CD4-positive, CD25-positive, alpha-beta regulatory T cell (primary cell): ENCODE results near the gene PADI4. TPM values are rescaled to one million over a fixed set of nuclear protein-coding genes. Genes with fewer than 3 reads are reported as not detected.

ENCODE experiments used
- ATAC-seq, 2 donors: fragments of 150-1000 bp; cut with Tn5 transposase; one replicate each; pipeline ENCODE4 v1.10.0; 2021; ENCODE audit warnings: low read depth in 2 of 2, moderate number of reproducible peaks in 2 of 2, moderate library complexity in 1 of 2
- DNase-seq, 3 donors: peaks; one replicate each; pipeline versions ENCODE4 v3.0.0 to v3.0.0-alpha.2; 2012 to 2022; ENCODE audit warnings: mixed read lengths in 1 of 3
- H3K27ac ChIP-seq: one replicate; pipeline ENCODE4 v1.7.0; 2013; ENCODE audit warnings: mild to moderate bottlenecking, low read length; ENCODE audit not compliant: insufficient read depth, poor library complexity, severe bottlenecking
- H3K27me3 ChIP-seq: one replicate; pipeline ENCODE4 v1.7.0; 2013; ENCODE audit warnings: low read length; ENCODE audit not compliant: control insufficient read depth, insufficient read depth
- H3K36me3 ChIP-seq: one replicate; pipeline ENCODE4 v1.7.0; 2013; ENCODE audit warnings: mild to moderate bottlenecking, low read length, moderate library complexity; ENCODE audit not compliant: control insufficient read depth, insufficient read depth
- H3K4me1 ChIP-seq: 2 replicates; pipeline ENCODE4 v1.7.0; 2013; ENCODE audit warnings: mild to moderate bottlenecking, low read length; ENCODE audit not compliant: insufficient read depth, control insufficient read depth, poor library complexity, severe bottlenecking
- H3K4me3 ChIP-seq: one replicate; pipeline ENCODE4 v1.7.0; 2013; ENCODE audit warnings: low read depth, mild to moderate bottlenecking, low read length, moderate library complexity
- H3K9me3 ChIP-seq, 2 experiments: 1 replicate in 1 of 2; 2 replicates in 1 of 2; pipeline ENCODE4 v1.7.0; 2013; ENCODE audit warnings: low read length in 2 of 2, mild to moderate bottlenecking in 1 of 2, moderate library complexity in 1 of 2; ENCODE audit not compliant: control insufficient read depth in 2 of 2
- H3K27ac Mint-ChIP-seq, 3 donors: one replicate each; pipeline ENCODE4 v1.8.0; 2020 to 2022; ENCODE audit warnings: mild to moderate bottlenecking in 3 of 3, mixed read lengths in 3 of 3, moderate library complexity in 2 of 3
- H3K27me3 Mint-ChIP-seq: one replicate; pipeline ENCODE4 v1.8.0; 2022; ENCODE audit warnings: mild to moderate bottlenecking, mixed read lengths
- H3K36me3 Mint-ChIP-seq: one replicate; pipeline ENCODE4 v1.8.0; 2020; ENCODE audit warnings: mixed read lengths
- H3K4me1 Mint-ChIP-seq, 4 donors: one replicate each; pipeline ENCODE4 v1.8.0; 2020 to 2022; ENCODE audit warnings: mixed read lengths in 4 of 4, mild to moderate bottlenecking in 1 of 4
- H3K4me3 Mint-ChIP-seq, 4 donors: one replicate each; pipeline ENCODE4 v1.8.0; 2020 to 2022; ENCODE audit warnings: mild to moderate bottlenecking in 4 of 4, mixed read lengths in 4 of 4, moderate library complexity in 3 of 4
- H3K9me3 Mint-ChIP-seq, 7 donors: one replicate each; pipeline ENCODE4 v1.8.0; 2020 to 2022; ENCODE audit warnings: mixed read lengths in 7 of 7, mild to moderate bottlenecking in 3 of 7, moderate library complexity in 2 of 7
- polyA plus RNA-seq, 4 donors: library from polyadenylated mRNA; unstranded; fragments of 300-500 nt; fragmentation: Illumina TruSeq; gene quantifications; one replicate each; pipeline ENCODE4 v1.2.3, GENCODE V29; 2021
- total RNA-seq: library from RNA; stranded (reverse); gene quantifications from one replicate; pipeline ENCODE4 v1.2.3, GENCODE V29; 2022

Gene PADI4
- total RNA-seq (1.5 TPM), polyA plus RNA-seq (1 to 10 TPM in 3 of 4 donors, under 1 TPM in 1; 0.81 to 1.6 (median 1.4) TPM)

DNA sequence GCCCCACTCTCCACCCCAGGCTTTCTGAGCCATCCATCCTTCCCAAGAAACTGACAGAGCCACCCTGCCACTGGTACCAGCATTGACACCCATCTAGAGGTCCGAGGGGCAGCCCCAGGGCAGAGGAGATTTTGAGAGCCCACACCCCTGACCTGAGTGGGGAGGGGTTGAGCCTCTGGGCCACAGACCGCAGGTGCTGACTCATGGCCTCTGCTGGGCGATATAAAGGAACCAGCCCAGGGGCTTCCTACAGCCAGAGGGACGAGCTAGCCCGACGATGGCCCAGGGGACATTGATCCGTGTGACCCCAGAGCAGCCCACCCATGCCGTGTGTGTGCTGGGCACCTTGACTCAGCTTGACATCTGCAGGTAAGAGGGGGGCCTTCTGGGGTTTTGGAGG lies at the start of gene PADI4:
TSS of gene PADI4 (plus strand) at position 252 of the 400 bp plus-strand sequence. CDS start at position 278, 26 bp downstream.
- H3K9me3 ChIP-seq, result no peaks in the 10 kb centered on the region
- H3K27me3 ChIP-seq, result no peaks in the 10 kb centered on the region
- no peaks in the 10 kb centered on the region for H3K36me3 ChIP-seq
- no peak within 1 kb of the TSS for H3K4me3 ChIP-seq
- no peak for ATAC-seq
- H3K4me1 Mint-ChIP-seq, result peaks cover 0 to 2% (median 0%) of the 10 kb centered on the region in 4 donors
- H3K36me3 Mint-ChIP-seq, result peaks cover under 1% of the 10 kb centered on the region
- peaks cover 8% of the 10 kb centered on the region for H3K27me3 Mint-ChIP-seq
- DNase-seq, result no peak
- H3K4me1 ChIP-seq, result no peaks in the 10 kb centered on the region
- no peak within 1 kb of the TSS for H3K27ac Mint-ChIP-seq
- peaks cover 0 to 1% (median under 1%) of the 10 kb centered on the region in 7 donors for H3K9me3 Mint-ChIP-seq
- no peak within 1 kb of the TSS for H3K4me3 Mint-ChIP-seq
- H3K27ac ChIP-seq, result no peak within 1 kb of the TSS

DNA sequence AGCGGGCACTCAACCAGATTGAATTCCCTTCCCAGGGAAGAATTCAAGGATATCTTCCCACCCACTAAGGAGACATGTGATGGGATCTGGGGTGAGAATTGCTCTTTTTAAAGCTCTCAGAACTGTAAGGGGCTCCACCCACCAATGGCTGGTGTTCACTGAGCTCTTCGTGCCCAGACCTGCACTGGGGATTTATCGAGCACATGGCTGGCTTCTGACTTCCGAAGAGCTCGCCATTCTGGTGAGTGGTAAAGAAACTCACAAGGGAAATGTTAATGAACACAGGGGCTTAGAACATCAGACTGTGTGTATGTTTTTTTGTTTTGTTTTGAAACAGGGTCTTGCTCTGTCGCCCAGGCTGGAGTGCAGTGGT lies 49.3 kb upstream of the PADI4 start:
- peaks cover 0 to 3% (median 0%) of the 10 kb centered on the region in 7 donors for H3K9me3 Mint-ChIP-seq
- H3K9me3 ChIP-seq, result no peaks in the 10 kb centered on the region
- no peaks in the 10 kb centered on the region for H3K36me3 Mint-ChIP-seq
- H3K27ac ChIP-seq, result no peak overlapping the region
- H3K4me3 ChIP-seq, result no peak overlapping the region
- DNase-seq, result no peak
- no peaks in the 10 kb centered on the region for H3K27me3 ChIP-seq
- H3K27ac Mint-ChIP-seq, result no peak overlapping the region
- H3K4me3 Mint-ChIP-seq, result no peak overlapping the region
- no peaks in the 10 kb centered on the region for H3K4me1 ChIP-seq
- peaks cover 5% of the 10 kb centered on the region for H3K27me3 Mint-ChIP-seq
- H3K4me1 Mint-ChIP-seq, result no peaks in the 10 kb centered on the region
- no peak for ATAC-seq
- H3K36me3 ChIP-seq, result no peaks in the 10 kb centered on the region

DNA sequence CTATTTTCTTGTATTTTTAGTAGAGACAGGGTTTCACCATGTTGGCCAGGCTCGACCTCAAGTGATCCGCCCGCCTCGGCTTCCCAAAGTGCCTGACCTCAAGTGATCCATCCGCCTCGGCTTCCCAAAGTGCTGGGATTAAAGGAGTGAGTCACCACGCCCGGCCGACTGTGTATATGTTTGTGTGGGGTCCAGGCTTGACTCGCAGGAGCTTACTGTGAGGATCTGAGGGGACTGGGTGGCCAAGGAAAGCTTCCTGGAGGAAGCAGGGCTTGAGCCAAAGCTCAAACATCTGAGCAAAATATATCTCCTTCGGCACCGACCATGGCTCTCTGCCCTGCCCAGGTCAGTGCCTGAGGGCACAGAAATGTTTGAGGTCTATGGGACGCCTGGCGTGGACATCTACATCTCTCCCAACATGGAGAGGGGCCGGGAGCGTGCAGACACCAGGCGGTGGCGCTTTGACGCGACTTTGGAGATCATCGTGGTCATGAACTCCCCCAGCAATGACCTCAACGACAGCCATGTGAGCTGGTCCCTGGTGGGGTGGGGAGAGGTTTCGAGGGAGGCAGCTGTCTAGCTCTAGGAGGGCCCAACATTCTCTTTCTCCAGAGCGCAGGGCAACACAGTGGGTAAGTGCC lies 48.6 kb upstream of the PADI4 start:
- no peak overlapping the region for H3K27ac Mint-ChIP-seq
- DNase-seq (no peak), ATAC-seq (no peak)
- peaks cover 0 to 3% (median 0%) of the 10 kb centered on the region in 7 donors for H3K9me3 Mint-ChIP-seq
- Histone ChIP-seq H3K36me3 (no peaks in the 10 kb centered on the region), H3K4me3 (no peak overlapping the region), H3K4me1 (no peaks in the 10 kb centered on the region), H3K27me3 (no peaks in the 10 kb centered on the region), H3K27ac (no peak overlapping the region), H3K9me3 (no peaks in the 10 kb centered on the region)
- H3K27me3 Mint-ChIP-seq, result peaks cover 5% of the 10 kb centered on the region
- no peak overlapping the region for H3K4me3 Mint-ChIP-seq
- H3K36me3 Mint-ChIP-seq, result no peaks in the 10 kb centered on the region
- H3K4me1 Mint-ChIP-seq, result no peaks in the 10 kb centered on the region

DNA sequence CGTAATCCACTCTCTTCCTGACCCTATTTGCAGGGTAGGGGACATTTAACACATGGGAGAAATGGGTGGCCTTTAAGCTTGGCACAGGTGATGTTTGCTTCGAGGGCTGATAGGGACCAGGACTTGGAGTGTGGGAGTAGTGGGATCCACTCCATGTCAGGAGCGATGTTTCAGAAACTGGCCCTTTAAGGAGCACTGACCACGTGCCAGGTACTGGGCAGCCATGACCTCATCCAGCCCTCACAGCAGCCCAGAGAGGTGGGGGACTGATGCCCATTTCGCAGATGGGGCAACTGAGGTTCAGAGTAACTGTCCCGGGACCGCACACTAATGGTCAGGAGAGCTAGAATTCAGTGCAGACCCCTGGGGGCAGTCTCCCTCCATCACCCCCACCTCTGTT lies 47.7 kb upstream of the PADI4 start:
- H3K27me3 Mint-ChIP-seq, result peaks cover 5% of the 10 kb centered on the region
- H3K36me3 Mint-ChIP-seq, result no peaks in the 10 kb centered on the region
- no peaks in the 10 kb centered on the region for H3K27me3 ChIP-seq
- H3K4me1 Mint-ChIP-seq, result no peaks in the 10 kb centered on the region
- no peak overlapping the region for H3K4me3 Mint-ChIP-seq
- H3K27ac Mint-ChIP-seq, result no peak overlapping the region
- no peaks in the 10 kb centered on the region for H3K36me3 ChIP-seq
- H3K4me1 ChIP-seq, result no peaks in the 10 kb centered on the region
- H3K9me3 Mint-ChIP-seq, result peaks cover 0 to 3% (median 0%) of the 10 kb centered on the region in 7 donors
- no peaks in the 10 kb centered on the region for H3K9me3 ChIP-seq
- DNase-seq, result no peak
- no peak for ATAC-seq
- no peak overlapping the region for H3K27ac ChIP-seq
- no peak overlapping the region for H3K4me3 ChIP-seq

DNA sequence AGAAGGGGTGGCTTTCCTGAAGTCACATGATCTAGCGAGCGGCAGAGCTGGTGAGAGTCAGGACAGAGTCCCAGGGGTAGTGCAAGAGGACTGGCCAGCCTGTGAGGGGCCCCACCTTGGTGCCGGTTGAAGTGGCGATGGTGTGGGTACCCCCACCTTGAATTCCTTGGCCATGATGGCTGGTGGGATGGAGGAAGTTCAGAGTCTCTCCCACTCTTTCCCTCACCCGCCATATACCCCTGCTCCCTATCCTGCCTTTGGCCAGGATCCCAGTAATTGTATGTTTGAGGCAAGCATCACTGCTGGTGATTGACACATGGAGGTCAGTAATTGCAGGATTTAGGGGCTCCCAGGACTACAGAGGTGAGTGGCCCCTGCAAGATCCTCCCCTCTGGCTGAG lies 47.3 kb upstream of the PADI4 start:
- Mint-ChIP-seq H3K27ac (no peak overlapping the region), H3K4me3 (no peak overlapping the region), H3K9me3 (peaks cover 0 to 3% (median 0%) of the 10 kb centered on the region in 7 donors), H3K4me1 (no peaks in the 10 kb centered on the region), H3K27me3 (peaks cover 5% of the 10 kb centered on the region), H3K36me3 (no peaks in the 10 kb centered on the region)
- no peaks in the 10 kb centered on the region for H3K9me3 ChIP-seq
- no peak for ATAC-seq
- no peaks in the 10 kb centered on the region for H3K4me1 ChIP-seq
- DNase-seq, result no peak
- H3K27ac ChIP-seq, result no peak overlapping the region
- no peaks in the 10 kb centered on the region for H3K36me3 ChIP-seq
- no peak overlapping the region for H3K4me3 ChIP-seq
- H3K27me3 ChIP-seq, result no peaks in the 10 kb centered on the region

- no peak overlapping the region for H3K4me3 ChIP-seq
- DNase-seq, result no peak
- Mint-ChIP-seq H3K4me3 (no peak overlapping the region), H3K36me3 (no peaks in the 10 kb centered on the region), H3K27ac (no peak overlapping the region), H3K27me3 (peaks cover 5% of the 10 kb centered on the region), H3K4me1 (no peaks in the 10 kb centered on the region), H3K9me3 (peaks cover 0 to 3% (median 0%) of the 10 kb centered on the region in 7 donors)
- H3K36me3 ChIP-seq, result no peaks in the 10 kb centered on the region
- no peak for ATAC-seq
- H3K9me3 ChIP-seq, result no peaks in the 10 kb centered on the region
- no peaks in the 10 kb centered on the region for H3K4me1 ChIP-seq
- no peaks in the 10 kb centered on the region for H3K27me3 ChIP-seq
- H3K27ac ChIP-seq, result no peak overlapping the region
Observed at GRCh38 chr1:17263936-17264335, 44.1 kb upstream of the PADI4 start.

DNA sequence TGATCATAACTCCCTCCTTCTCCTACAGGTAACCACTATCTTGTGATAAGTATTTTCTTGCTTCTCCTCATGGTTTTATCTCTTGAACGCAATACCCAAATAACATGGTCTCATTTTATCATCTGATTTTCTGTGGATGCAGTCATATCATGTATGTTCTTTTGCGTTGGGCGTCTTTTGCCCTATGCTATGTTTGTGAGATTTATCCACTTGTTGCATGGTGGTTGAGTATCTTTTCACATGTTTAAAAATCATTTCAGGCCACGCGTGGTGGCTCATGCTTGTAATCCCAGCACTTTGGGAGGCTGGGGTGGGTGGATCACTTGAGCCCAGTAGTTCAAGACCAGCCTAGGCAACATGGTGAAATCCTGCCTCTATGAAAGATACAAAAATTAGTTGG lies 43.5 kb upstream of the PADI4 start:
- Mint-ChIP-seq H3K36me3 (no peaks in the 10 kb centered on the region), H3K27ac (no peak overlapping the region), H3K27me3 (peaks cover 5% of the 10 kb centered on the region), H3K4me1 (no peaks in the 10 kb centered on the region), H3K9me3 (peaks cover 0 to 3% (median 0%) of the 10 kb centered on the region in 7 donors), H3K4me3 (no peak overlapping the region)
- H3K9me3 ChIP-seq, result no peaks in the 10 kb centered on the region
- H3K27me3 ChIP-seq, result no peaks in the 10 kb centered on the region
- no peaks in the 10 kb centered on the region for H3K4me1 ChIP-seq
- no peak overlapping the region for H3K27ac ChIP-seq
- no peak for DNase-seq
- H3K36me3 ChIP-seq, result no peaks in the 10 kb centered on the region
- no peak overlapping the region for H3K4me3 ChIP-seq
- no peak for ATAC-seq

GRCh38 chr1:17265162-17265561 lies 42.8 kb upstream of the PADI4 start:
- no peaks in the 10 kb centered on the region for H3K36me3 Mint-ChIP-seq
- H3K27me3 Mint-ChIP-seq, result peaks cover 5% of the 10 kb centered on the region
- no peak for DNase-seq
- no peak overlapping the region for H3K27ac Mint-ChIP-seq
- Histone ChIP-seq H3K4me1 (no peaks in the 10 kb centered on the region), H3K4me3 (no peak overlapping the region), H3K27me3 (no peaks in the 10 kb centered on the region), H3K36me3 (no peaks in the 10 kb centered on the region), H3K27ac (no peak overlapping the region), H3K9me3 (no peaks in the 10 kb centered on the region)
- no peak overlapping the region for H3K4me3 Mint-ChIP-seq
- no peak for ATAC-seq
- no peaks in the 10 kb centered on the region for H3K4me1 Mint-ChIP-seq
- peaks cover 0 to 3% (median 0%) of the 10 kb centered on the region in 7 donors for H3K9me3 Mint-ChIP-seq
